ENCODE results near the gene FEN1. TPM values are rescaled to one million over a fixed set of nuclear protein-coding genes. Genes with fewer than 3 reads are reported as not detected.

The FEN1 gene
- total and polyA plus RNA-seq, 2 of the 8 experiments (the other 6 are each of a cell fraction or from before 2014, with no cell fraction given): 52.6 to 86.1 TPM

DNA sequence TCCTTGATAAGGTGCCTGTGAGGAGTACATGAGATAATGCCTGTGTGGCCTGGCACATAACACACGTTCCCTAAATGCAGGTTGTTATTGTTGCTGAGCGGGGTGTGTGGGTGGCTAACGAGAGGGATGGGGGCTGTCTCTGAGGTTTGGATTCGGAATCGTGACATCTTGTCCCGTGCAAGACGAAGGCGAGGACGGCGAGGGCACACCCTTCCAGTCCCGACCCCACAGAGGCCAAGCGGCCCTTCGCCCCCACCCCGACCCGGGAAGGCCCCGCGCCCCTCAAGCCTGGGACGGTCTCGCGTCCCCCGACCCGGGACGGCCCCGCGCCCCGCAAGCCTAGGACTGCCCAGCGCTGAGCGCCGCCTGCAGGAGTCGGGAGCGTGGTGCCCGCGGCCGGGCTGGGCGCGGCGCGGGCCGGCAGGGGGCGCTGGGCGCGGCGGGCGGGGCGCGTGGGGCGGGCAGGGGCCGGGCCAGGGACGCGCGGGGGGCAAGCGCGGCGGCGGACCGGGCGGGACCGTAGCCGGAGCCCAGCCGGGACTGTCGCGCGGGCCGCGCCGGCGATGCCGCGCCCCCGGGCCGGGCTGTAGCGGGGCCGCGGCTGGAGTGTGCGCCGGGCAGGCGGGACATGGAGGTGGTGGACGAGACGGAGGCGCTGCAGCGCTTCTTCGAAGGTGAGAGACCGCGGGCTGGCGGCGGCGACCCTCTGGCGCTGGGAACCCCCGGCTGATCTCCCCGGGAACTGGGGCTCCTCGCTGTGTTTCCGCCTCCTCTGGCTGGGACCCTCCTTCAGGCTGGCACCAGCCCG is 40.4 kb upstream of the FEN1 start, which contains the start of gene MYRF (continued):
- TF ChIP-seq HDAC2 (IDR thresholded peaks at IDR 0.05; ENCODE audit: borderline replicate concordance in 1 of 2, low read depth in 2 of 2, low read length in 2 of 2) (no peak), KDM4A (IDR thresholded peaks at IDR 0.05; ENCODE audit: low read depth, low read length, severe bottlenecking) (peak; percentile 83), RAD21 (IDR thresholded peaks at IDR 0.05 in 1 of 2, conservative IDR thresholded peaks at IDR 0.05 in 1 of 2; ENCODE audit: low read depth in 2 of 2, low read length in 2 of 2) (peak; percentile 12 to 59; a peak in 3 of 4 replicates), SUZ12 (IDR thresholded peaks at IDR 0.05; ENCODE audit: low read length) (no peak), GABPA (IDR thresholded peaks at IDR 0.05; ENCODE audit: borderline replicate concordance, insufficient read depth, low read length) (0 out of 2 replicates have a peak, but pooled peaks have one; percentile 46), TAF1 (IDR thresholded peaks at IDR 0.05; ENCODE audit: low read depth, low read length) (no peak)
- TF ChIP-seq, protein P1, sequence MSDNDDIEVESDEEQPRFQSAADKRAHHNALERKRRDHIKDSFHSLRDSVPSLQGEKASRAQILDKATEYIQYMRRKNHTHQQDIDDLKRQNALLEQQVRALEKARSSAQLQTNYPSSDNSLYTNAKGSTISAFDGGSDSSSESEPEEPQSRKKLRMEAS (IDR thresholded peaks at IDR 0.05): peak; percentile 12; the same call in 1 of the 2 replicates
